ENCODE measurements around the gene ZDHHC14. TPM values are rescaled to one million over a fixed set of nuclear protein-coding genes. Genes with fewer than 3 reads are reported as not detected.
A peak's percentile ranks its signal among the peaks of the same experiment; 100 is the strongest.
"Not testable (repeated sequence)": the region's sequence is repeated elsewhere in the genome, so short reads cannot be mapped to it uniquely, and the experiment has no call there.

The ZDHHC14 gene
- total and polyA plus RNA-seq, 4 donors, result 12.3 to 46.8 (median 28.1) TPM

DNA sequence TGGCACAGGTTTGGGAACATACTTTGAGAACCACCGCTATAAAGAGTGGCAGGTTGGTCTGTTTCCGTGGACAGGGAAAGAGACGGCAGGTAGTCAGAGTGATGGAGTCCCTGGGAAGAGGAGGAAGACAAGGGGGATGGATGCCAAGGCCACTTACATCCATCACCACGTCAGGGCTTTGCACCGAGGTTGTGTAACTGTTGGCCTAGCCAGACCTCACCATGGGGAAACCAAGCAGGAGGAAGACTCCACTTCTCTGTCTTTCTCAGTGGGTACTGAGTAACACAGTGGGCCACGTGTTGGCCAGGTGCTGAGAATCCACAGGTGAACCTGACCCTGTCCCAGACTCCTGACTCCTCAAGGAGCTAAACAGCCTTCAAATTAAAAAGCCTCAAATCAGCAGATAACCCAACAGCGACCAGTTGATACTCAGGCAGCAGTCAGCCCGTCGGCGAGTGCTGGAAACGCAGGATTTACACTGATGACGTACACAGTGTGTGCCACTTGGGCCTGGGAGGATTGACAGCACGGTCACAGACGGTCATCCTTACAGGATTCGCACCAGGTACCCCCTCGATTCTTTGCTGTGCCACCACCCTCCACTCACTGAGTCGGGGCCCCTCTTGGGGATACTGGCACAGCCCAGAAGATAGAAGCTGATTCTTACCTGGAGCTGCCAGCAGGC, 307.4 kb downstream of the ZDHHC14 start:
- 70% methylated on average over 16 of the region's 17 CpGs for WGBS (ENCODE audit: insufficient coverage)
- no peaks in the 10 kb centered on the region for H3K9me3 ChIP-seq (ENCODE audit: control insufficient read depth, insufficient read depth, low read length)
- H3K4me3 ChIP-seq (ENCODE audit: low read depth, low read length), result no peak overlapping the region
- no peaks in the 10 kb centered on the region for H3K36me3 ChIP-seq (ENCODE audit: control insufficient read depth, insufficient read depth, low read length)
- no peak for DNase-seq (ENCODE audit: low read depth in 4 of 6, low spot score in 6 of 6)
- no peaks in the 10 kb centered on the region for H3K27me3 ChIP-seq (ENCODE audit: control insufficient read depth, insufficient read depth, low read length)
- no peak overlapping the region for H3K27ac ChIP-seq (ENCODE audit: low read depth, low read length)
- peaks cover 19% of the 10 kb centered on the region for H3K4me1 ChIP-seq (ENCODE audit: control insufficient read depth, insufficient read depth, low read length)

DNA sequence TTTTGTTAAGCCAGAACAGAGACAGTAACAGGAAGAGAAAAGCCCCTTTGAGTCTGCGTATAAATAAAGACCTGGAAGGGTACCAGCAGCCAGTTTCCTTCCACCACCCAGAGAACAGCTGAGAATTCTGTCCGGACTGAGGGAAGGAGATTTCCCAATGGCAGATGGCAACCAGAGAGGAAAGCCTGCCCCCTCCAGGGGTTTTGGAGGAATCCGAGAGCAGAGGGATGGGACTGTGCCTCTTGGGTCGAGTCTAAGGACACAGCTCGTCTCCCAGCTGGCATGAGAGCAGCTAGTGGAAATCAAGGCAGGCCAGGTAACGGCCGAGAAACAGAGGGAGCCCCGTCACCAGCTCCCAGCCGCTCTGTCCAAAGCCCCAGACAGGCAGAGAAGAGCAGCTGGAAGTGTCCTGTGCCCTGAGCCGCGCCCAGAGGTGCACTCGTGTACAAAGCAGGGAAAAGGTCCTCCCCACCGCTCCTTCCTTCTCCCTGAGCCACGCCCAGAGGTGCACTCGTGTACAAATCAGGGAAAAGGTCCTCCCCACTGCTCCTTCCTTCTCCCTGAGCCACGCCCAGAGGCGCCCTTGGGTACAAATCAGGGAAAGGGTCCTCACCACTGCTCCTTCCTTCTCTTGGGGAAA, 308.1 kb downstream of the ZDHHC14 start:
- Histone ChIP-seq H3K27ac (ENCODE audit: low read depth, low read length) (no peak overlapping the region), H3K36me3 (ENCODE audit: control insufficient read depth, insufficient read depth, low read length) (no peaks in the 10 kb centered on the region), H3K27me3 (ENCODE audit: control insufficient read depth, insufficient read depth, low read length) (no peaks in the 10 kb centered on the region), H3K4me3 (ENCODE audit: low read depth, low read length) (no peak overlapping the region), H3K4me1 (ENCODE audit: control insufficient read depth, insufficient read depth, low read length) (peaks cover 19% of the 10 kb centered on the region), H3K9me3 (ENCODE audit: control insufficient read depth, insufficient read depth, low read length) (no peaks in the 10 kb centered on the region)
- DNase-seq (ENCODE audit: low read depth in 4 of 6, low spot score in 6 of 6), result peak in 2 of 6 donors; percentile 24 to 29
- WGBS (ENCODE audit: insufficient coverage), result 57% methylated on average over 13 of the region's 17 CpGs

DNA sequence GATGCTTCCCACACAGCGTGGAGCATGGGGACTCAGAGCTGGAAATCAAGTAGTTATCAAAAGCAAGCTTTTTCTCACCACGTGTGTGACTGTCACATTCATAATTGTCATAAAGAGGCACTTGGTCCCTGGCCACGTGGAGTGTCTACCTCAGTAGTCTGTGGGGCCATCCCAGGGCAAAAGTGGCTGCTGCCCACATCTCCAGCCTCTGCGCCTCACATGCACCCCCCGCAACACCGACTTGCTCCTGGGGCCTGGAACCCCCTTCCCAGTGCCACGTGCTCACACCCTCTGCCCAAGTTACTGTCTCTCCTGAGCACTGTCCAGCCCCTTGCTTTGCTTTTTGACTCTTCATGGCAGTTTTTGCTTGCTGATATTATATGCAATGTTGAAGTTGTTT, 308.9 kb downstream of the ZDHHC14 start:
- Histone ChIP-seq H3K27me3 (ENCODE audit: control insufficient read depth, insufficient read depth, low read length) (no peaks in the 10 kb centered on the region), H3K36me3 (ENCODE audit: control insufficient read depth, insufficient read depth, low read length) (no peaks in the 10 kb centered on the region), H3K27ac (ENCODE audit: low read depth, low read length) (no peak overlapping the region), H3K4me3 (ENCODE audit: low read depth, low read length) (no peak overlapping the region), H3K9me3 (ENCODE audit: control insufficient read depth, insufficient read depth, low read length) (no peaks in the 10 kb centered on the region), H3K4me1 (ENCODE audit: control insufficient read depth, insufficient read depth, low read length) (peaks cover 12% of the 10 kb centered on the region)
- WGBS (ENCODE audit: insufficient coverage), result 72% methylated on average over 5 of the region's 7 CpGs
- DNase-seq (ENCODE audit: low read depth in 4 of 6, low spot score in 6 of 6), result no peak

DNA sequence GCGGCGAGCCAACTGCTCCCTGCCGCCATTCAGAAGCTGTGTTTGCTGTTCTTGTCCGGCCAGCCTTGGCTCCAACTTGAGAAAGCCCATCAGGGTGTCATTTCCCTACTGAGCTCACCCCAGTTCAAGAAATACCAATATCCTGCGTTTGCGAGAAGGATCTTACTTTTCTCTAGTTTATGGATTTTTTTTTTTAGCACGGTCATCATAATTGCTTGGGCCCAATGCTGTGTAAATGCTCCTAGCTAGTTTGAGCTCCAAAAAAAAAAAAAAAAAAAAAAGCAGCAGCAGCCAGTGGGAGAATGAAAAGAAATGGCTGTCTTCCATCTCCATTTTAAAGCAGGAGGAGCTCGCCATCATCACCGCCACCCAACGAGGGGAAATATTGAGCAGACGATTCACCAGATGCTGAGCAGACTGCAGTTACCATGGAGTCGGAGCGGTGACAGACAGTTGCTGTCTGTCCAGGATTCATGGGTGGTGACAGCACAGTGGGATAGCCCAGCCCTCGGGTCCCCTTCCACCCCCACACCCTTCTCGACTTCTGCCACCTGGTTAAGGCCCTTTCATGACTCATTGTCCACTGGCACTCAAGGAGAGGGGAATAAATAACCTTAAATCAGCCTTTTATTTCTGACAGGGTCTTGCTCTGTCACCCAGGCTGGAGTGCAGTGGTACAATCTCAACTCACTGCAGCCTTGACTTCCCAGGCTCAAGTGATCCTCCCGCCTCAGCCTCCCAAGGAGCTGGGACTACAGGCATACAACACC, 309.6 kb downstream of the ZDHHC14 start:
- 62% methylated on average over 11 of the region's 16 CpGs for WGBS (ENCODE audit: insufficient coverage)
- peak in 2 of 6 donors; percentile 71 to 81 for DNase-seq (ENCODE audit: low read depth in 4 of 6, low spot score in 6 of 6)

DNA sequence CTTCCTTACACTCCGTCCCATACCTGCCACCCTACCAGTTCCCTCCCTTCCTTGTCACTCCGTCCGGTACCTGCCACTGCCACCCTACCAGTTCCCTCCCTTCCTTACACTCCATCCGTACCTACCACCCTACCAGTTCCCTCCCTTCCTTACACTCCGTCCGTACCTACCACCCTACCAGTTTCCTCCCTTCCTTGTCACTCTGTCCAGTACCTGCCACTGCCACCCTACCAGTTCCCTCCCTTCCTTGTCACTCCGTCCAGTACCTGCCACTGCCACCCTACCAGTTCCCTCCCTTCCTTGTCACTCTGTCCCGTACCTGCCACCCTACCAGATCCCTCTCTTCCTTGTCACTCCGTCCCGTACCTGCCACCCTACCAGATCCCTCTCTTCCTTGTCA, 310.6 kb downstream of the ZDHHC14 start:
- DNase-seq (ENCODE audit: low read depth in 4 of 6, low spot score in 6 of 6); H3K27me3 ChIP-seq (ENCODE audit: control insufficient read depth, insufficient read depth, low read length); H3K36me3 ChIP-seq (ENCODE audit: control insufficient read depth, insufficient read depth, low read length); H3K4me3 ChIP-seq (ENCODE audit: low read depth, low read length); H3K9me3 ChIP-seq (ENCODE audit: control insufficient read depth, insufficient read depth, low read length); H3K27ac ChIP-seq (ENCODE audit: low read depth, low read length): not testable (repeated sequence)
- whole genome bisulfite sequencing (ENCODE audit: insufficient coverage), result 91% methylated on average over 7 of the region's 10 CpGs
- peaks cover 11% of the 10 kb centered on the region for H3K4me1 ChIP-seq (ENCODE audit: control insufficient read depth, insufficient read depth, low read length)

More for the DNA sequence above, 309.6 kb downstream of the ZDHHC14 start:
- Histone ChIP-seq H3K27me3 (ENCODE audit: control insufficient read depth, insufficient read depth, low read length) (no peaks in the 10 kb centered on the region), H3K4me3 (ENCODE audit: low read depth, low read length) (no peak overlapping the region), H3K27ac (ENCODE audit: low read depth, low read length) (no peak overlapping the region), H3K36me3 (ENCODE audit: control insufficient read depth, insufficient read depth, low read length) (no peaks in the 10 kb centered on the region), H3K4me1 (ENCODE audit: control insufficient read depth, insufficient read depth, low read length) (peaks cover 11% of the 10 kb centered on the region), H3K9me3 (ENCODE audit: control insufficient read depth, insufficient read depth, low read length) (no peaks in the 10 kb centered on the region)

DNA sequence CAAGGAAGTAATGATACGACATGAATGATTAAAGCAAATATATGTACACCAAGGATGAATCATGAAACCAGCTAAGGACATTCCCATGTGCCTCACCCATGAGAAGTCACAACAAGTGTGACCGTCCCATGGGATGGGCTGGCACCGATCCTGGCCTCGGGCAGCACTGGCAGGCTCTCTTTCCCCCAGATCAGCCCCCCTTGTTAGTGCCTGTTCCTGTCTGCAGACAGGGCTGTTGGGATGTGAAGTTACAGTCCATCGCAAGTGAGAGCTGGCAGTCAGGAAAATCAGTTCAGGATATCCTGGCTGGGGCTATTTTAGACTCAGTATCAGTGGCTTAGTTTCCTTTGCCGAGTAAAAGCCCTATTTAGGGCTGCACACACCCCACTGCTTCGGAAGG, 312.9 kb downstream of the ZDHHC14 start:
- Histone ChIP-seq H3K4me1 (ENCODE audit: control insufficient read depth, insufficient read depth, low read length) (peaks cover 8% of the 10 kb centered on the region), H3K36me3 (ENCODE audit: control insufficient read depth, insufficient read depth, low read length) (no peaks in the 10 kb centered on the region), H3K4me3 (ENCODE audit: low read depth, low read length) (no peak overlapping the region), H3K27me3 (ENCODE audit: control insufficient read depth, insufficient read depth, low read length) (no peaks in the 10 kb centered on the region), H3K27ac (ENCODE audit: low read depth, low read length) (no peak overlapping the region), H3K9me3 (ENCODE audit: control insufficient read depth, insufficient read depth, low read length) (no peaks in the 10 kb centered on the region)
- DNase-seq (ENCODE audit: low read depth in 4 of 6, low spot score in 6 of 6), result no peak
- WGBS (ENCODE audit: insufficient coverage), result 76% methylated on average over 5 of the region's 7 CpGs

DNA sequence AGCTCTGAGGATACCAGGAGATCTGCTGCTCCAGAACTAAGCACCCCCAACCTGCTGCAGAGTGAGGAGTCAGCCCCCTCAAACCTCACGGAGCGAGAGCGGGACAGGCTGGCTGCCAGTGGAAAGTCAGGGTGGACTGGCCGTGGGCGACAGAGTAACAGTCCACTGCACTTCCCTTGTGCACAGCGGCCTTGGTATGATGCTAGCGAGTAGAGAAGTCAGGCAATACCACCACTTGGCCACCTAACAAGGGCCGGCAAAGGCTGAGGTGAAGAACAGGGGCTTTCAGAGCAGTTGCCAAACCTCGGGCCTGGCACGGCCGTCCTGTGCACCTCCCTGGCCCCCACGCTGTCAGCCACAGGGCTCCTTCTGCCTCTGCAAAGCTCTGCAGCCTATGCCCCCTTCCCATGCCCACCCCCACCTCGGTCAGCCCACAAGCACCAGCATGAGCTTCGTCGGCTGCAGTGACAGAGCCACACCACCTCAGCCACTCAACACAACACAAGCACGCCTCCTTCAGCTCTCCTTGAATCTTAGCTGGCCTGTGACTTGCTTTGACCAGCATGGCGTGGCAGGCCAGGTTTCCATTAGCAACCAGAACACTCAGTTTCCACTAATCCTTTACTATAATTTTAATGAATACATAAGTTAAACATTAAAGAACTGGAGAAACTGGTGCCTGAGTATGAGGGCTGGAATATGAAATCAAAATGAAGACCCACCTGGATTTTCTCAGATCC, 314.5 kb downstream of the ZDHHC14 start:
- Histone ChIP-seq H3K4me1 (ENCODE audit: control insufficient read depth, insufficient read depth, low read length) (no peaks in the 10 kb centered on the region), H3K9me3 (ENCODE audit: control insufficient read depth, insufficient read depth, low read length) (no peaks in the 10 kb centered on the region), H3K36me3 (ENCODE audit: control insufficient read depth, insufficient read depth, low read length) (no peaks in the 10 kb centered on the region), H3K27ac (ENCODE audit: low read depth, low read length) (no peak overlapping the region), H3K4me3 (ENCODE audit: low read depth, low read length) (no peak overlapping the region), H3K27me3 (ENCODE audit: control insufficient read depth, insufficient read depth, low read length) (no peaks in the 10 kb centered on the region)
- WGBS (ENCODE audit: insufficient coverage), result 87% methylated on average over 16 of the region's 17 CpGs
- DNase-seq (ENCODE audit: low read depth in 4 of 6, low spot score in 6 of 6), result no peak

DNA sequence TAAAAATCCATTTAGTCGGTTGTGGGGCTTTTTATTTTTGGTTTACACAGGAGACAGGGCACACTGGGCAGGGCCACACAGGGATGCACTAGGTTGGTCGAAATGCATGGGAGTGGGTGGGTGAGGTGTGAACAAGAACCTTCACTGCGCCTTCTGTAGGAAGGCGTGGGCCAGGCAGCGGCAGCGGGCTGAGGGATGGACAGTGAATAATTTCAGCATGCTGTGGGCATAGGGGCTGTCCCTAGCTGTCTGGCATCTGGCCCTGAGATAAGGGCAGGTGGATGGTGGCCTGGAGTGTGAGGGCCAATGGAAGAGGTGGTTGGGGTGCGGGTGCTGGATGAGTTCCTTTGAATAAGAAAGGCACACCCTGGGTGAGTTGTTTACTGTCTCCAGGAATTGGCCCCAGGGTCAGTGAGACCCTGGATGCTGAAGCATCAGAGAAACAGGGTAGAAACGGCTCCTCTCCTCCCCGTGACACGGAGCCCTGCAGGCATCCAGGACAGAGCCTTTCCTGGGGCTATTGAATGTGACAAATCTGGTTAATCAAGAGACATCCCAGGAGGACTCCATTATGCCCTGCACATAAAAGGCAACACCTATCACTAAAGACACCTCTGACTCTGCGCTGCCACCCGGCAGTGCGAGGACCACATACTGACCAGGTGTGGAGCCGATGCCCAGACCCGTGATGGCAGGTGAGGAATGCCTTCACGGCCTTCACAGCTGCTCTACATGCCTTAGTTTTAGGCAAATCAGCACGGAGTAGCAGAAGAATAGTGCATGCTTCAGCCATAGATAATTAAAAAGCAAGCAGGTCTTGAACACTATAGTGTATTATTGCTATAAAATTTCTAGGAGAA, 319.0 kb downstream of the ZDHHC14 start:
- 68% methylated on average over 14 of the region's 17 CpGs for WGBS (ENCODE audit: insufficient coverage)
- H3K27ac ChIP-seq (ENCODE audit: low read depth, low read length), result no peak overlapping the region
- H3K4me1 ChIP-seq (ENCODE audit: control insufficient read depth, insufficient read depth, low read length), result no peaks in the 10 kb centered on the region
- no peak for DNase-seq (ENCODE audit: low read depth in 4 of 6, low spot score in 6 of 6)
- no peaks in the 10 kb centered on the region for H3K27me3 ChIP-seq (ENCODE audit: control insufficient read depth, insufficient read depth, low read length)
- no peak overlapping the region for H3K4me3 ChIP-seq (ENCODE audit: low read depth, low read length)
- no peaks in the 10 kb centered on the region for H3K9me3 ChIP-seq (ENCODE audit: control insufficient read depth, insufficient read depth, low read length)
- H3K36me3 ChIP-seq (ENCODE audit: control insufficient read depth, insufficient read depth, low read length), result no peaks in the 10 kb centered on the region

DNA sequence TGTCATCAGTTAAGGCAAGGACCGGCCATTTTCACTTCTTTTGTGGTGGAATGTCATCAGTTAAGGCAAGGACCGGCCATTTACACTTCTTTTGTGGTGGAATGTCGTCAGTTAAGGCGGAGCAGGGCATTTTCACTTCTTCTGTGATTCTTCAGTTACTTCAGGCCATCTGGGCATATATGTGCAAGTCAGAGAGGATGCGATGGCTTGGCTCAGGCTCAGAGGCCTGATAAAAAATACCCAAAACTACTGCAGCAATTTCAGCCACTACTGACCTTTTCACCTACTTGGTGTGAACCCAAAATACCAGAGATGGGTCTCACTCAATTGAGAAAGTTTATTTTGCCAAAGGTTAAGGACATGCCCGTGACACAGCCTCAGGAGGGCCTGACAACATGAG, 325.4 kb downstream of the ZDHHC14 start:
- not testable (repeated sequence) for H3K4me3 ChIP-seq (ENCODE audit: low read depth, low read length); H3K36me3 ChIP-seq (ENCODE audit: control insufficient read depth, insufficient read depth, low read length); H3K27me3 ChIP-seq (ENCODE audit: control insufficient read depth, insufficient read depth, low read length); H3K27ac ChIP-seq (ENCODE audit: low read depth, low read length); H3K4me1 ChIP-seq (ENCODE audit: control insufficient read depth, insufficient read depth, low read length); DNase-seq (ENCODE audit: low read depth in 4 of 6, low spot score in 6 of 6); H3K9me3 ChIP-seq (ENCODE audit: control insufficient read depth, insufficient read depth, low read length)
- 90% methylated on average over 4 of the region's 6 CpGs for WGBS (ENCODE audit: insufficient coverage)

Measured in spinal cord (tissue), 10 donors.